Spinal cord (tissue), 10 donors: ENCODE results near the gene AK1. TPM values are rescaled to one million over a fixed set of nuclear protein-coding genes. Genes with fewer than 3 reads are reported as not detected.

Experiments
- DNase-seq, 6 donors: peaks; one replicate each; pipeline versions ENCODE4 v3.0.0 to v3.0.0-alpha.2; 2013 to 2015; ENCODE audit warnings: low spot score in 6 of 6, low read depth in 4 of 6
- H3K27ac ChIP-seq: one replicate; pipeline ENCODE4 v1.5.1; 2013; ENCODE audit warnings: low read depth, low read length, control low read depth
- H3K27me3 ChIP-seq: one replicate; pipeline ENCODE4 v1.6.1; 2013; ENCODE audit warnings: low read length; ENCODE audit not compliant: control insufficient read depth, insufficient read depth
- H3K36me3 ChIP-seq: one replicate; pipeline ENCODE4 v1.6.1; 2013; ENCODE audit warnings: low read length; ENCODE audit not compliant: control insufficient read depth, insufficient read depth
- H3K4me1 ChIP-seq: one replicate; pipeline ENCODE4 v1.6.1; 2013; ENCODE audit warnings: low read length; ENCODE audit not compliant: control insufficient read depth, insufficient read depth
- H3K4me3 ChIP-seq: one replicate; pipeline ENCODE4 v1.5.1; 2013; ENCODE audit warnings: low read depth, low read length, control low read depth
- H3K9me3 ChIP-seq: one replicate; pipeline ENCODE4 v1.6.1; 2013; ENCODE audit warnings: low read length; ENCODE audit not compliant: control insufficient read depth, insufficient read depth
- WGBS: methylation state at CpG from one replicate; pipeline ENCODE4 v1.1.5; 2013; ENCODE audit warnings: missing lambda C conversion rate; ENCODE audit not compliant: insufficient coverage; 5-methylcytosine and 5-hydroxymethylcytosine counted together
- polyA plus RNA-seq, 2 donors: library from polyadenylated mRNA; unstranded; fragments of 120-200 nt; gene quantifications; one replicate each; pipeline ENCODE4 v1.2.1, GENCODE V29; 2013; ENCODE audit not compliant: insufficient read length in 2 of 2
- total RNA-seq, 2 donors: library from RNA; depleted of rRNA in 1 of 2; stranded (reverse); fragments of 120-200 nt in 1 of 2; fragments of >200 nt in 1 of 2; gene quantifications; one replicate each; pipeline versions ENCODE4 v1.2.3 to v1.2.4, GENCODE V29; 2013 to 2014
- donor health status: healthy.

AK1 gene
- total and polyA plus RNA-seq, 4 donors = 48.0 to 297 (median 255) TPM

- no peak for DNase-seq
- H3K9me3 ChIP-seq = no peaks in the 10 kb centered on the region
- peaks cover 6% of the 10 kb centered on the region for H3K27me3 ChIP-seq
- no peak overlapping the region for H3K4me3 ChIP-seq
- peaks cover 13% of the 10 kb centered on the region for H3K36me3 ChIP-seq
- no peak overlapping the region for H3K27ac ChIP-seq
- peaks cover 44% of the 10 kb centered on the region for H3K4me1 ChIP-seq
- WGBS = 89% methylated on average over 5 of the region's 8 CpGs
These were observed 41.9 kb upstream of the AK1 start for GRCh38 chr9:127919253-127919815.

- peaks cover 20% of the 10 kb centered on the region for H3K36me3 ChIP-seq
- no peak overlapping the region for H3K27ac ChIP-seq
- peaks cover 6% of the 10 kb centered on the region for H3K27me3 ChIP-seq
- H3K4me1 ChIP-seq = peaks cover 44% of the 10 kb centered on the region
- 89% methylated on average over 6 of the region's 8 CpGs for WGBS
- H3K4me3 ChIP-seq = no peak overlapping the region
- no peak for DNase-seq
- no peaks in the 10 kb centered on the region for H3K9me3 ChIP-seq
These were observed 41.0 kb upstream of the AK1 start for GRCh38 chr9:127918183-127919107.

DNA sequence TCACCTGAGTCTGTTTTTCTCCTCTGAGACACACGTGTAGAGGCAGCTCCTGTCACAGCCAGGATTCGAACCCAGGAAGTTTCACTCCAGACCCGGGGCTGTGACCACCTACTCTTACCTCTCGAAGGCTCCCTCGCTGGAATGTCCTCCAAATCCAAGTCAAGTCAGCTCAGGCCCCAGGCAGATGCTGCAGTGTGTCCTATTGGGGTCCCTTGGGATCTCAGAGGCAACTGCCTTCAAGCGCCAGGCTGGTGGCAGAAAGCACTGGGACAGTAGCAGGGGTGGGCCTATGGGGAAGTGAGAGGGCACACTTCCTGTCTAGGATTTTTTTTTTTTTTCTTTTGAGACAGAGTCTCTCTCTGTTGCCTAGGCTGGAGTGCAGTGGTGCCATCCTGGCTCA lies 40.1 kb upstream of the AK1 start:
- H3K36me3 ChIP-seq = peaks cover 26% of the 10 kb centered on the region
- H3K27ac ChIP-seq = no peak overlapping the region
- 85% methylated on average over 6 of the region's 6 CpGs for WGBS
- H3K9me3 ChIP-seq = no peaks in the 10 kb centered on the region
- H3K4me3 ChIP-seq = no peak overlapping the region
- peaks cover 4% of the 10 kb centered on the region for H3K27me3 ChIP-seq
- no peak for DNase-seq
- H3K4me1 ChIP-seq = peaks cover 44% of the 10 kb centered on the region

- peak in 5 of 6 donors; percentile 78 to 95 (median 85) for DNase-seq
- Histone ChIP-seq H3K36me3 (peaks cover 31% of the 10 kb centered on the region), H3K9me3 (no peaks in the 10 kb centered on the region), H3K27ac (peak within 1 kb of the TSS; percentile 75), H3K4me1 (peaks cover 43% of the 10 kb centered on the region), H3K27me3 (peaks cover 2% of the 10 kb centered on the region), H3K4me3 (peak within 1 kb of the TSS; percentile 76)
- WGBS = under 1% methylated on average over 62 of the region's 71 CpGs
These were observed 39.5 kb upstream of the AK1 start, which contains the start of gene ST6GALNAC4 for GRCh38 chr9:127916720-127917581. TSS of gene ST6GALNAC4 (minus strand) at chr9:127917041. CDS start at chr9:127916419, 622 bp downstream.

- DNase-seq = no peak
- H3K4me3 ChIP-seq = peak overlapping the region; percentile 76
- H3K36me3 ChIP-seq = peaks cover 32% of the 10 kb centered on the region
- H3K27me3 ChIP-seq = no peaks in the 10 kb centered on the region
- no peaks in the 10 kb centered on the region for H3K9me3 ChIP-seq
- H3K27ac ChIP-seq = peak overlapping the region; percentile 75
- peaks cover 34% of the 10 kb centered on the region for H3K4me1 ChIP-seq
- 37% methylated on average over 15 of the region's 27 CpGs for WGBS
These were observed 38.6 kb upstream of the AK1 start for GRCh38 chr9:127915801-127916719.

DNA sequence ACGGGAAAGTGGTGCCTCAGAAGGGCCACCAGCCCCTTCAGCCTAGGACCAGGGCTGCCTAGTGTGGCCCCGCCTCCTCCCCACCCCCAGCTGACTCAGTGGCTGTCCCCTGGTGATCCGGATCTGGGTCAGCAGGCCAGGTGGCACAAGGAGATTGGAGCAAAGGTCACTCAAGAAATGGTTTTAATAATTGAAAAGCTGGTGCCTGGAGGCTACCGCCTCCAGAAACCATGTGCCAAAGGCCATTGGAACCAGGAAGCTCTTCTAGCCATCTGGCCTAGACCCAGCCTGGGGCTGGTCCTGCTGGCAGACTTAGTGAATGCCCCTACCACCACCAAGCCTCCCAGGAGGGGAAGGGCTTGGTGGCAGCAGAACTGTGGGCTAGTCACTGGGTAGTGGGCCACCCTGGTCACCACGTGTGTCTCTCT lies 37.9 kb upstream of the AK1 start:
- H3K36me3 ChIP-seq = peaks cover 37% of the 10 kb centered on the region
- no peaks in the 10 kb centered on the region for H3K9me3 ChIP-seq
- no peak overlapping the region for H3K4me3 ChIP-seq
- 93% methylated on average over 3 of the region's 5 CpGs for WGBS
- H3K27ac ChIP-seq = no peak overlapping the region
- H3K4me1 ChIP-seq = peaks cover 38% of the 10 kb centered on the region
- no peaks in the 10 kb centered on the region for H3K27me3 ChIP-seq
- DNase-seq = no peak

DNA sequence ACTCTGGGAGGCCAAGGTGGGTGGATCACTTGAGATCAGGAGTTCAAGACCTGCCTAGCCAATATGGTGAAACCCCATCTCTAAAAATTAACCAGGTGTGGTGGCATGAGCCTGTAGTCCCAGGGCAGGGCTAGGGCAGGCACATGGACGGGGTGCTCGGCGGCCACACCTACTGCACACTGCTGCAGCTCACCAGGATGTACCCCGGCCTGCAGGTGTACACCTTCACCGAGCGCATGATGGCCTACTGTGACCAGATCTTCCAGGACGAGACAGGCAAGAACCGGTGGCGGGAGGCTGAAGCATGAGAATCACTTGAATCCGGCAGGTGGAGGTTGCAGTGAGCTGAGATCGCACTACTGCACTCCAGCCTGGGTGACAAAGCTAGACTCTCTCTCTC lies 36.2 kb upstream of the AK1 start:
- H3K27me3 ChIP-seq = no peaks in the 10 kb centered on the region
- no peak overlapping the region for H3K27ac ChIP-seq
- H3K4me1 ChIP-seq = peaks cover 38% of the 10 kb centered on the region
- H3K36me3 ChIP-seq = peaks cover 48% of the 10 kb centered on the region
- H3K9me3 ChIP-seq = no peaks in the 10 kb centered on the region
- 96% methylated on average over 10 of the region's 11 CpGs for WGBS
- DNase-seq = no peak
- H3K4me3 ChIP-seq = no peak overlapping the region

GRCh38 chr9:127912882-127913281 lies 35.4 kb upstream of the AK1 start:
- WGBS = 87% methylated on average over 3 of the region's 5 CpGs

More at GRCh38 chr9:127912882-127913281, 35.4 kb upstream of the AK1 start:
- H3K27me3 ChIP-seq = no peaks in the 10 kb centered on the region
- no peak for DNase-seq
- H3K27ac ChIP-seq = no peak overlapping the region
- peaks cover 33% of the 10 kb centered on the region for H3K4me1 ChIP-seq
- peaks cover 56% of the 10 kb centered on the region for H3K36me3 ChIP-seq
- H3K4me3 ChIP-seq = no peak overlapping the region
- H3K9me3 ChIP-seq = no peaks in the 10 kb centered on the region
